ENCODE measurements around the gene PINLYP. TPM values are rescaled to one million over a fixed set of nuclear protein-coding genes. Genes with fewer than 3 reads are reported as not detected.
A peak's percentile ranks its signal among the peaks of the same experiment; 100 is the strongest.

The PINLYP gene
- total and polyA plus RNA-seq, 2 of the 13 experiments (the other 11 are each of a cell fraction or from before 2014, with no cell fraction given): 0.21 to 0.24 TPM

DNA sequence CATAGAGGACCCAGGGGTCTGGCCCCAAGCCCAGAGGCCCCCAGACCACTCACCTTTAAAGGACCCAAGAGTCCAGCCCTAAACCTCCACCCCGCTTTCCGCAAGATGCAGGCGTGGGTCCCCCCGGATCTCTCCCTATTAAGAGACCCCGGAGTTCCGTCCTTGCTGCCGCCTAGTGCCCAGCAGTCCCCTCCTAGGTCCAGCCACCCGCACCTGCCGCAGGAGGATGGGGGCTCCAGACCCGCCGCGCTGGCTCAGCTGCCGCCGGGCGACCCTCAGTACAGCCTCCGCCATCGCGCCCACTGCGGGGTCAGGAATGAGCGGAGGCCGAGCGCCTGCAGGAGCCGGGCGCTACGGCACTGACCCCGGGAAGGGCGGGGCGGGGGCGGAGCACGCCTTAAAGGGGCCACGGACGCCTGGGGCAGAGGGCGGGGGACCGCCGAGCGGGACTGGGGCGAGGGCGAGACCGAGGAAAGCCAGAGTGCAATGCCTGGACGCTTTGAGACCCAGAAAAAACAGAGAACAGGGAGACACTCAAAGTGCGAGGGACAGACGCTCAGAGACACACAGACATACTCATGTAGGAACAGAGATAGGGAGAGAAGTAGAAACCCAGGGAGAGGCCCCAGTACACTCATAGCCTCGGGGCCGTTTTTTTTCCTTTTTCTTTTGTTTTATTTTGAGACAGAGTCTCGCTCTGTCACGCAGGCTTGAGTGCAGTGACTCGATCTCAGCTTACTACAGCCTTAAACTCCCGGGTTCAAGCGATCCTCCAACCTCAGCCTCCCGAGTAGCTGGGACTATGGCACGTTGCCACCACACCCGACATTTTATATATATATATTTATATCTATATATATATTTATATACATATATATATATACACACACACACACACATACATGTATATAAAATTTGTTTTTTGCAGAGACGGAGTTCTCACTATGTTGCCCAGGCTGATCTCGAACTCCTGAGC lies 48.4 kb upstream of the PINLYP start, which contains the start of gene ETHE1 (continued):
- TF ChIP-seq SYNCRIP (IDR thresholded peaks at IDR 0.05; ENCODE audit: insufficient read depth, low read depth, low read length) (no peak), ZNF530 (CRISPR knock-in tag; IDR thresholded peaks at IDR 0.05; ENCODE audit: low read depth) (no peak), ZNF629 (CRISPR knock-in tag; conservative IDR thresholded peaks at IDR 0.05) (no peak), ZNF264 (CRISPR knock-in tag; IDR thresholded peaks at IDR 0.05) (no peak), HHEX (CRISPR knock-in tag; IDR thresholded peaks at IDR 0.05) (no peak), POLR2G (IDR thresholded peaks at IDR 0.05; ENCODE audit: low read depth, low read length) (peak; percentile 90), SP140L (CRISPR knock-in tag; IDR thresholded peaks at IDR 0.05; ENCODE audit: borderline replicate concordance) (no peak), ELF3 (CRISPR knock-in tag; IDR thresholded peaks at IDR 0.05) (0 out of 2 replicates have a peak, but pooled peaks have one; percentile 22), AHR (CRISPR knock-in tag; IDR thresholded peaks at IDR 0.05) (0 out of 2 replicates have a peak, but pooled peaks have one; percentile 57), NR2F6 (IDR thresholded peaks at IDR 0.05) (no peak), NR2F6 (CRISPR knock-in tag; IDR thresholded peaks at IDR 0.05) (peak; percentile 66; the same call in 1 of the 2 replicates), SOX6 (IDR thresholded peaks at IDR 0.05) (no peak), SOX6 (CRISPR knock-in tag; IDR thresholded peaks at IDR 0.05) (peak; percentile 28; the same call in 1 of the 2 replicates), ZNF207 (IDR thresholded peaks at IDR 0.05; ENCODE audit: borderline replicate concordance) (no peak), SRF (IDR thresholded peaks at IDR 0.05; ENCODE audit: low read depth, low read length) (no peak), ELF4 (CRISPR knock-in tag; IDR thresholded peaks at IDR 0.05; ENCODE audit: borderline replicate concordance) (no peak), SMARCE1 (IDR thresholded peaks at IDR 0.05; ENCODE audit: borderline replicate concordance) (no peak), ZNF777 (CRISPR knock-in tag; IDR thresholded peaks at IDR 0.05) (no peak), CC2D1A (CRISPR knock-in tag; IDR thresholded peaks at IDR 0.05) (no peak), FOXA1 (IDR thresholded peaks at IDR 0.05) (no peak), FOXA1 (CRISPR knock-in tag; IDR thresholded peaks at IDR 0.05) (no peak), ZNF670 (CRISPR knock-in tag; IDR thresholded peaks at IDR 0.05; ENCODE audit: borderline replicate concordance) (no peak), ZNF615 (CRISPR knock-in tag; IDR thresholded peaks at IDR 0.05; ENCODE audit: borderline replicate concordance) (no peak), GFI1 (CRISPR knock-in tag; IDR thresholded peaks at IDR 0.05; ENCODE audit: borderline replicate concordance) (no peak), JUN (CRISPR knock-in tag; IDR thresholded peaks at IDR 0.05) (no peak), ZNF549 (CRISPR knock-in tag; IDR thresholded peaks at IDR 0.05) (no peak)
- TF ChIP-seq, protein P1, sequence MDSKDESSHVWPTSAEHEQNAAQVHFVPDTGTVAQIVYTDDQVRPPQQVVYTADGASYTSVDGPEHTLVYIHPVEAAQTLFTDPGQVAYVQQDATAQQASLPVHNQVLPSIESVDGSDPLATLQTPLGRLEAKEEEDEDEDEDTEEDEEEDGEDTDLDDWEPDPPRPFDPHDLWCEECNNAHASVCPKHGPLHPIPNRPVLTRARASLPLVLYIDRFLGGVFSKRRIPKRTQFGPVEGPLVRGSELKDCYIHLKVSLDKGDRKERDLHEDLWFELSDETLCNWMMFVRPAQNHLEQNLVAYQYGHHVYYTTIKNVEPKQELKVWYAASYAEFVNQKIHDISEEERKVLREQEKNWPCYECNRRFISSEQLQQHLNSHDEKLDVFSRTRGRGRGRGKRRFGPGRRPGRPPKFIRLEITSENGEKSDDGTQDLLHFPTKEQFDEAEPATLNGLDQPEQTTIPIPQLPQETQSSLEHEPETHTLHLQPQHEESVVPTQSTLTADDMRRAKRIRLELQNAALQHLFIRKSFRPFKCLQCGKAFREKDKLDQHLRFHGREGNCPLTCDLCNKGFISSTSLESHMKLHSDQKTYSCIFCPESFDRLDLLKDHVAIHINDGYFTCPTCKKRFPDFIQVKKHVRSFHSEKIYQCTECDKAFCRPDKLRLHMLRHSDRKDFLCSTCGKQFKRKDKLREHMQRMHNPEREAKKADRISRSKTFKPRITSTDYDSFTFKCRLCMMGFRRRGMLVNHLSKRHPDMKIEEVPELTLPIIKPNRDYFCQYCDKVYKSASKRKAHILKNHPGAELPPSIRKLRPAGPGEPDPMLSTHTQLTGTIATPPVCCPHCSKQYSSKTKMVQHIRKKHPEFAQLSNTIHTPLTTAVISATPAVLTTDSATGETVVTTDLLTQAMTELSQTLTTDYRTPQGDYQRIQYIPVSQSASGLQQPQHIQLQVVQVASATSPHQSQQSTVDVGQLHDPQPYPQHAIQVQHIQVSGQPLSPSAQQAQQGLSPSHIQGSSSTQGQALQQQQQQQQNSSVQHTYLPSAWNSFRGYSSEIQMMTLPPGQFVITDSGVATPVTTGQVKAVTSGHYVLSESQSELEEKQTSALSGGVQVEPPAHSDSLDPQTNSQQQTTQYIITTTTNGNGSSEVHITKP (CRISPR knock-in tag; IDR thresholded peaks at IDR 0.05; ENCODE audit: low read depth): no peak
- TF ChIP-seq, protein P2, sequence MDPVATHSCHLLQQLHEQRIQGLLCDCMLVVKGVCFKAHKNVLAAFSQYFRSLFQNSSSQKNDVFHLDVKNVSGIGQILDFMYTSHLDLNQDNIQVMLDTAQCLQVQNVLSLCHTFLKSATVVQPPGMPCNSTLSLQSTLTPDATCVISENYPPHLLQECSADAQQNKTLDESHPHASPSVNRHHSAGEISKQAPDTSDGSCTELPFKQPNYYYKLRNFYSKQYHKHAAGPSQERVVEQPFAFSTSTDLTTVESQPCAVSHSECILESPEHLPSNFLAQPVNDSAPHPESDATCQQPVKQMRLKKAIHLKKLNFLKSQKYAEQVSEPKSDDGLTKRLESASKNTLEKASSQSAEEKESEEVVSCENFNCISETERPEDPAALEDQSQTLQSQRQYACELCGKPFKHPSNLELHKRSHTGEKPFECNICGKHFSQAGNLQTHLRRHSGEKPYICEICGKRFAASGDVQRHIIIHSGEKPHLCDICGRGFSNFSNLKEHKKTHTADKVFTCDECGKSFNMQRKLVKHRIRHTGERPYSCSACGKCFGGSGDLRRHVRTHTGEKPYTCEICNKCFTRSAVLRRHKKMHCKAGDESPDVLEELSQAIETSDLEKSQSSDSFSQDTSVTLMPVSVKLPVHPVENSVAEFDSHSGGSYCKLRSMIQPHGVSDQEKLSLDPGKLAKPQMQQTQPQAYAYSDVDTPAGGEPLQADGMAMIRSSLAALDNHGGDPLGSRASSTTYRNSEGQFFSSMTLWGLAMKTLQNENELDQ (CRISPR knock-in tag; IDR thresholded peaks at IDR 0.05; ENCODE audit: borderline replicate concordance): no peak

Data from HepG2 (cell line).